ENCODE results near the gene PPP1R13B.

Gene PPP1R13B

DNA sequence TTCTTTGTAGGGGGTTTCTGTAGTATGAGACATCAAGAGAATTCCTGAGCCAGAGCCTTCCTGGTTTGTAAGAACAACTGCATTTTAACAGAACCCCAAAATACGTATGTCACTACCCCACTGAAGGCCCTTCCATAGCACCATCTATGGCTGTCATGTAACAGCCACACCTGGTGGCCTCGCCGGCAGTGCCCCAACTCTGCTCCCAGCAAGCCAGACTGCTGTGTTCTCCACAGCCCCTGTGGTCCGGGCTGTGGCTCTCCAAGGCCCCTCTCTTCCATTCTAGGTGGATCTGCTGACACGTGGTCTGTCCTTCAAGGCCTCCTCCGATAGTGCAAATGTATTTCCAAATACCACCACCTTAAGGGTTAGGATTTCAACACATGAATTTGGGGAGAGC lies 9.9 kb upstream of the PPP1R13B start:
- no peak for DNase-seq
- Mint-ChIP-seq H3K4me3 (no peak overlapping the region), H3K9me3 (no peaks in the 10 kb centered on the region), H3K27me3 (ENCODE audit: low read depth, poor library complexity) (peaks cover 7% of the 10 kb centered on the region), H3K4me1 (peaks cover 75% of the 10 kb centered on the region), H3K27ac (no peak overlapping the region), H3K36me3 (ENCODE audit: low read depth) (no peaks in the 10 kb centered on the region)
- no peak for TF ChIP-seq CTCF (IDR thresholded peaks at IDR 0.05)

DNA sequence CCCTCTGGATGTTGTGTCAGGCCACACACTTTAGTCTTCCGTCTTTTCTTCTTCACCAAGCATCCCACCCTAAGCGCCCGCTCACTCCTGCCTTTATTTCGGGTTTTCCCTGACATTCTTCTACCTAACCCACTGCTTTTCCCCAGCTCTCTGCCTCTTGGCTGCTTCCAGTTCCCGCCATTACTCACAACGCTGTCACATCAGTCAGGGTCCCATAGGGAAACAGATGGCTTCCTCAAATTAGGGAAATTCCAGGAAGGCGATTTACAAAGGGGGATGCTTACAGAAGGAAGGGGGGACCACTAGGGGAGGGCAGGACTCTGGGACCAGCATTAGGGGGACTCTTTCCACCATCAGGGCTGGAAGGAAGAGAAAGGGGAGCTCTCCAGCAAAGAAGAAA lies 9.2 kb upstream of the PPP1R13B start:
- Mint-ChIP-seq H3K4me1 (peaks cover 68% of the 10 kb centered on the region), H3K9me3 (no peaks in the 10 kb centered on the region), H3K4me3 (peak overlapping the region; percentile 56), H3K27ac (peak overlapping the region; percentile 77), H3K27me3 (ENCODE audit: low read depth, poor library complexity) (peaks cover 9% of the 10 kb centered on the region), H3K36me3 (ENCODE audit: low read depth) (no peaks in the 10 kb centered on the region)
- TF ChIP-seq CTCF (IDR thresholded peaks at IDR 0.05), result no peak
- DNase-seq, result no peak

GRCh38 chr14:103856105-103856504 lies 8.7 kb upstream of the PPP1R13B start:
- H3K4me3 Mint-ChIP-seq, result peak overlapping the region; percentile 56
- no peak for TF ChIP-seq CTCF (IDR thresholded peaks at IDR 0.05)
- H3K36me3 Mint-ChIP-seq (ENCODE audit: low read depth), result no peaks in the 10 kb centered on the region
- peaks cover 64% of the 10 kb centered on the region for H3K4me1 Mint-ChIP-seq
- no peaks in the 10 kb centered on the region for H3K9me3 Mint-ChIP-seq
- peak overlapping the region; percentile 77 for H3K27ac Mint-ChIP-seq
- peaks cover 9% of the 10 kb centered on the region for H3K27me3 Mint-ChIP-seq (ENCODE audit: low read depth, poor library complexity)
- no peak for DNase-seq

DNA sequence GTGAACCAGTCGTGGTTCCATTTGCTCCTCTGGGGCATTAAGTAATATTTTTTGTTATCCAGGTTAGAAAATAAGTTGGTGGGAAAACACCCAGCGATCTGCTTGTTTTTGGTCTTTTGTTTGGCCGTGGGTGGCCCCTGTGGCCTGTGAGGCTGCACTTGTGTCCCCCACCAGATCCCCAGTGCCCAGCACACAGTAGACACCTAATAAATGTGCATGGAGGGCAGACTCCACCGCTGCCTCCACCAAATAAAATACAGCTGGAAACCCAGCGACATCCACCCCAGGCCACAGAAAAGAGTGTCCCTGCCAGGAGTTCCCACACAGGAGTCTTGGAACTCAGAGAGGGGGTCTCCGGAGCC lies 8.3 kb upstream of the PPP1R13B start:
- H3K4me1 Mint-ChIP-seq, result peaks cover 64% of the 10 kb centered on the region
- TF ChIP-seq CTCF (IDR thresholded peaks at IDR 0.05), result no peak
- H3K27me3 Mint-ChIP-seq (ENCODE audit: low read depth, poor library complexity), result peaks cover 9% of the 10 kb centered on the region
- no peaks in the 10 kb centered on the region for H3K36me3 Mint-ChIP-seq (ENCODE audit: low read depth)
- no peak for DNase-seq
- peak overlapping the region; percentile 94 for H3K27ac Mint-ChIP-seq
- H3K9me3 Mint-ChIP-seq, result no peaks in the 10 kb centered on the region
- peak overlapping the region; percentile 14 for H3K4me3 Mint-ChIP-seq

DNA sequence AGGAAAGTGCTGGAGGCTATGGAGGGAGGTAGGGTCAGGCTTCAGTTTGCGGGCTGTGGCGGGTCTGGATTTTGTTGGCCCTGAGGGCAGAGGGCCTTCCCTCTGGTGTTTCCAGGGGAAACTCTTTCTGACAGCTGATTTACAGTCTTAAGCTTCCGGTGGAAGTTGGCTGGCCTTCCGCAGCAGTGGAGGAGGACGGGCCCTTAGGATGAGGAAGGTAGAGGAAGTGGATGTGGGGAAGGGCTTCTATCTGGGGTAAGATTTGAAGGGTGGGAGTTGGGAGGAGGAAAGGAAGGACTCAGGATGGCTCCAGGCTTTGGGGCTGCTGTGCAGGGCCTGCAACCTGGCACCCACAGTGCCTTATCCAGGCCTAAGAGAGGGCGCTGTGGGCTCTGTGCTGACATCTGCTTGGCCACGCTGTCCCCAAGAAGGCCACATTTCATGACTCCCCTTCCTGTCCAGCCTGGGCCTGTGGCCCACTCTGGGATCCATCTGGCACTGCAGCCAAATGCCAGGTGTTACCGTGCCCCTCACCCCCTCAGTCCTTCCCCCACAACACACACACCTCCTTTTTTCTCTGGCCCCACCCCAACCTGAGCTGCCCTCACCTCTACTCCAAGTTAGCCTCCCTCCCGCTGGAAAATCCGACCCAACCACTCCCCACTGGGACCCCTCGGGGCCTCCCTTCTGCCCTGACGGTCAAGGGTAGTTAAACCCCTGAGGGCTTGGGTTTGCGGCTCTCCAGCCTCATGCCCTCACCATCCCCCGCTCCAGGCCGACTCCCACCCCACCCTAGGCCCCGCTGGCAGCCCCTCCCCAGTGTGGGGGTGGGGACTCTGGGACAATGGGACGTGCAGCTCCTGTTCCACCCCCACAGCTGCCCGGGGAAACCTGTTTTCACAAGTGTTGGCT lies 7.7 kb upstream of the PPP1R13B start:
- Mint-ChIP-seq H3K4me1 (peaks cover 62% of the 10 kb centered on the region), H3K27me3 (ENCODE audit: low read depth, poor library complexity) (peaks cover 9% of the 10 kb centered on the region), H3K4me3 (peak overlapping the region; percentile 57), H3K9me3 (no peaks in the 10 kb centered on the region), H3K27ac (peak overlapping the region; percentile 94), H3K36me3 (ENCODE audit: low read depth) (no peaks in the 10 kb centered on the region)
- TF ChIP-seq CTCF (IDR thresholded peaks at IDR 0.05), result no peak
- peak; percentile 61 for DNase-seq
